Osteoblast (primary cell): Measurements from ENCODE around the gene NCAPD2. TPM values are rescaled to one million over a fixed set of nuclear protein-coding genes. Genes with fewer than 3 reads are reported as not detected.

Experiments
- DNase-seq: peaks from one replicate; pipeline ENCODE4 v3.0.0; 2011; ENCODE audit warnings: low spot score, mixed read lengths; ENCODE audit not compliant: insufficient read length; ENCODE audit errors: missing footprints
- H2AFZ ChIP-seq: 2 replicates; pipeline ENCODE4 v1.6.0; 2011; ENCODE audit warnings: mild to moderate bottlenecking, low read length
- H3K27ac ChIP-seq: 2 replicates; pipeline ENCODE4 v1.5.1; 2011; ENCODE audit warnings: mild to moderate bottlenecking, low read depth, low read length, moderate library complexity
- H3K27me3 ChIP-seq: 2 replicates; pipeline ENCODE4 v1.6.0; 2012; ENCODE audit warnings: mild to moderate bottlenecking, control low read depth, inconsistent platforms, low read length, moderate library complexity; ENCODE audit not compliant: insufficient read depth
- H3K36me3 ChIP-seq: 2 replicates; pipeline ENCODE4 v1.5.1; 2011; ENCODE audit warnings: mild to moderate bottlenecking, low read length, control low read depth, moderate library complexity; ENCODE audit not compliant: insufficient read depth
- H3K4me1 ChIP-seq: 2 replicates; pipeline ENCODE4 v1.5.1; 2011; ENCODE audit warnings: mild to moderate bottlenecking, low read length, control low read depth, moderate library complexity; ENCODE audit not compliant: insufficient read depth
- H3K4me2 ChIP-seq: 2 replicates; pipeline ENCODE4 v1.6.0; 2011; ENCODE audit warnings: mild to moderate bottlenecking, low read length; ENCODE audit not compliant: insufficient read depth
- H3K4me3 ChIP-seq: fragments of 200-600 bp; sonication (generic); 3 replicates; pipeline ENCODE4 v1.5.1; 2012; ENCODE audit warnings: mild to moderate bottlenecking, low read length, inconsistent platforms; ENCODE audit not compliant: insufficient read depth
- H3K79me2 ChIP-seq: 2 replicates; pipeline ENCODE4 v1.6.0; 2012; ENCODE audit warnings: mild to moderate bottlenecking, low read length, control low read depth, inconsistent platforms; ENCODE audit not compliant: insufficient read depth
- H3K9me3 ChIP-seq: 2 replicates; pipeline ENCODE4 v1.5.1; 2011; ENCODE audit warnings: low read depth, low read length, control low read depth
- H4K20me1 ChIP-seq: 2 replicates; pipeline ENCODE4 v1.6.0; 2012; ENCODE audit warnings: mild to moderate bottlenecking, low read length, control low read depth; ENCODE audit not compliant: insufficient read depth
- total RNA-seq: library from RNA; depleted of rRNA; stranded (reverse); fragments of >200 nt; gene quantifications from 2 replicates; pipeline ENCODE4 v1.2.3, GENCODE V29; 2012
- TF ChIP-seq, protein P1 (sequence below): IDR thresholded peaks from 2 replicates; pipeline ENCODE4 v1.5.1; 2011; ENCODE audit warnings: mild to moderate bottlenecking, low read depth, low read length, moderate library complexity; ENCODE audit errors: extremely low read depth

NCAPD2 gene
- total RNA-seq, 1 donor: 21.0 TPM

DNA sequence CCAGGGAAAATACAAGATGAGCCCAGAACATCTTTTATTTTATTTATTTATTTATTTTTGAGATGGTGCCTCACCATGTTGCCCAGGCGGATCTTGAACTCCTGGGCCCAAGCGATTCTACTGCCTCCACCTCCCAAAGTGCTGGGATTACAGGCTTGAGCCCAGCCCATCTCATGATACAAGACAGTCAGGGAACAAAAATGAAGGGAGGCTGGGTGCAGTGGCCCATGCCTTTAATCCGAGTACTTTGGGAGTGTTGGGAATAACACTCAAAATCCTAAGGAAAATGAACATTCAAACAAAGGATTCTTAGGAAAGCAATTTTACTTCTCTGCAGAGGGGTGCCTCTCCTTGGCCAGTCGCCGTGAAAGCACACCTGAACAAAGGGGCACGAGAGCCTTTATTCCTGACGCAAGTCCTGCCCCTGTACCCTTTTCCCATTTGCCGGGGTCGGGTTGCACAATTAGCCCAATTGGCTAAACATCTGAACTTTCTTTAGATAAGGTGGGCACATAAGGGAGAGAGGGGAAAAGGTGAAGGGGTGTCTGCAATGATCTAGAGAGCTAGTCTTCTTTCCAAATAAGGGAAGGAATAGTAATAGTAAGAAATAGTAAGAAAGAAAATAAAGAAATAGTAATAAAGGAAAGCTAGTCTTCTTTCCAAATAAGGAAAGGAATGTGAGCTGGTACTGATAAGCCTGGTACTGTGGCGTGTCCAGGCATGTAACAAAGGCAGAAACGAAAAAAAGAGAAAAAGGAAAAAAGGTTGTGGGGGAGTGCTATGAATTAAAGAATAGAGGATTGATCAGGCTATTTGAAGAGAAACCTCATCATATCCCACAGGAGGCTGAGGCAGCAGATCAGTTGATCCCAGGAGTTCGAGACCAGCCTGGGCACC lies 13.4 kb downstream of the NCAPD2 start:
- Histone ChIP-seq H3K4me1 (peaks cover 8% of the 10 kb centered on the region), H3K4me2 (no peak overlapping the region), H4K20me1 (no peaks in the 10 kb centered on the region), H2AFZ (peak overlapping the region; percentile 66), H3K36me3 (peaks cover 43% of the 10 kb centered on the region), H3K4me3 (no peak overlapping the region), H3K27ac (peak overlapping the region; percentile 58), H3K27me3 (no peaks in the 10 kb centered on the region), H3K79me2 (peaks cover 53% of the 10 kb centered on the region), H3K9me3 (no peaks in the 10 kb centered on the region)
- peak; percentile 50 for DNase-seq
- TF ChIP-seq, protein P1, sequence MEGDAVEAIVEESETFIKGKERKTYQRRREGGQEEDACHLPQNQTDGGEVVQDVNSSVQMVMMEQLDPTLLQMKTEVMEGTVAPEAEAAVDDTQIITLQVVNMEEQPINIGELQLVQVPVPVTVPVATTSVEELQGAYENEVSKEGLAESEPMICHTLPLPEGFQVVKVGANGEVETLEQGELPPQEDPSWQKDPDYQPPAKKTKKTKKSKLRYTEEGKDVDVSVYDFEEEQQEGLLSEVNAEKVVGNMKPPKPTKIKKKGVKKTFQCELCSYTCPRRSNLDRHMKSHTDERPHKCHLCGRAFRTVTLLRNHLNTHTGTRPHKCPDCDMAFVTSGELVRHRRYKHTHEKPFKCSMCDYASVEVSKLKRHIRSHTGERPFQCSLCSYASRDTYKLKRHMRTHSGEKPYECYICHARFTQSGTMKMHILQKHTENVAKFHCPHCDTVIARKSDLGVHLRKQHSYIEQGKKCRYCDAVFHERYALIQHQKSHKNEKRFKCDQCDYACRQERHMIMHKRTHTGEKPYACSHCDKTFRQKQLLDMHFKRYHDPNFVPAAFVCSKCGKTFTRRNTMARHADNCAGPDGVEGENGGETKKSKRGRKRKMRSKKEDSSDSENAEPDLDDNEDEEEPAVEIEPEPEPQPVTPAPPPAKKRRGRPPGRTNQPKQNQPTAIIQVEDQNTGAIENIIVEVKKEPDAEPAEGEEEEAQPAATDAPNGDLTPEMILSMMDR: no peak

DNA sequence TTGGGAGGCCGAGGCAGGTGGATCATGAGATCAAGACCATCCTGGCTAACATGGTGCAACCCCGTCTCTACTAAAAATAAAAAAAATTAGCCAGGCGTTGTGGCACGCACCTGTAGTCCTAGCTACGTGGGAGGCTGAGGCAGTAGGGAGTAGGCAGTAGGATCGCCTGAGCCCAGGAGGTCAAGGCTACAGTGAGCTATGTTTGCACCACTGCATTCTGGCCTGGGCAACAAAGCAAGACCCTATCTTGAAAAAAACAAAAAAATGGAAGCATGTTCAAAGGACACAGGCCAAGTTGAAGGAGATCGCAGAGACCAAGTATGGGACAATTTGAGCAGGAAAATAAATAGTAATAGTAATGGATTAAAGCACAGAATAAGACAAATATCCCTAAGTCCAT lies 14.2 kb downstream of the NCAPD2 start:
- no peaks in the 10 kb centered on the region for H4K20me1 ChIP-seq
- no peak overlapping the region for H3K4me3 ChIP-seq
- TF ChIP-seq, protein P1: no peak
- H3K79me2 ChIP-seq: peaks cover 47% of the 10 kb centered on the region
- peak overlapping the region; percentile 58 for H3K27ac ChIP-seq
- H2AFZ ChIP-seq: no peak overlapping the region
- no peak for DNase-seq
- no peak overlapping the region for H3K4me2 ChIP-seq
- H3K36me3 ChIP-seq: peaks cover 44% of the 10 kb centered on the region
- no peaks in the 10 kb centered on the region for H3K27me3 ChIP-seq
- H3K4me1 ChIP-seq: peaks cover 8% of the 10 kb centered on the region
- no peaks in the 10 kb centered on the region for H3K9me3 ChIP-seq

DNA sequence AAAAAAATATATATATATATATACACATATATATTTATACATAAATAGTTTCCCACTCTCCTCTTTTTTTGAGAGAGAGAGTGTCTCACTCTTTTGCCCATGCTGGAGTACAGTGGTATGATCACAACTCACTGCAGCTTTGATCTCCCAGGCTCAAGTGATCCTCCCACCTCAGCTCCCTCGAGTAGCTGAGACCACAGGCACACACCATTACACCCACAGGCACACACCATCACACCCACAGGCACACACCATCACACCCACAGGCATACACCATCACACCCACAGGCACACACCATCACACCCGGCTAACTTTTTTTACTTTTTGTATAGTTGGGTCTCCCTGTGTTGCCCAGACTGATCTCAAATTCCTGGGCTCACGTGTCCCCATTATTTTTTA lies 26.3 kb downstream of the NCAPD2 start:
- no peaks in the 10 kb centered on the region for H3K27me3 ChIP-seq
- H4K20me1 ChIP-seq: no peaks in the 10 kb centered on the region
- no peak overlapping the region for H3K4me3 ChIP-seq
- no peaks in the 10 kb centered on the region for H3K79me2 ChIP-seq
- H3K36me3 ChIP-seq: peaks cover 83% of the 10 kb centered on the region
- H3K4me2 ChIP-seq: no peak overlapping the region
- TF ChIP-seq, protein P1: no peak
- H2AFZ ChIP-seq: no peak overlapping the region
- H3K9me3 ChIP-seq: no peaks in the 10 kb centered on the region
- H3K4me1 ChIP-seq: no peaks in the 10 kb centered on the region
- no peak overlapping the region for H3K27ac ChIP-seq
- DNase-seq: no peak

DNA sequence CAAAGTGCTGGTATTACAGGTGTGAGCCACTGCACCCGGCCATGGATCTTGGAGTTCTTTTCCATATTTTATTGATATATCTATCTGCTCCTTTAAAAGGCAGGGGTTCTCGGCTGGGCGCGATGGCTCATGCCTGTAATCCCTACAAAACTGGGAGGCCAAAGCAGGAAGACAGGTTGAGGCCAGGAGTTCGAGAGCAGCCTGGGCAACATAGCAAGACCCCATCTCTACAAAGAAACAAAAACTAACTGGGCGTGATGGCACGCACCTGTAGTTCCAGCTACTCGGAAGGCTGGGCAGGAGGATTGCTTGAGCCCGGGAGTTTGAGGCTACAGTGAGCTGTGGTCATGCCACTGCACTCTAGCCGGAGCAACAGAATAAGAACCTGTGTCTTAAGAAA lies 28.3 kb downstream of the NCAPD2 start:
- no peak overlapping the region for H2AFZ ChIP-seq
- no peaks in the 10 kb centered on the region for H3K79me2 ChIP-seq
- no peaks in the 10 kb centered on the region for H3K4me1 ChIP-seq
- no peak overlapping the region for H3K4me2 ChIP-seq
- no peak for DNase-seq
- no peak overlapping the region for H3K4me3 ChIP-seq
- H3K9me3 ChIP-seq: no peaks in the 10 kb centered on the region
- H3K27ac ChIP-seq: no peak overlapping the region
- no peaks in the 10 kb centered on the region for H4K20me1 ChIP-seq
- TF ChIP-seq, protein P1: no peak
- peaks cover 88% of the 10 kb centered on the region for H3K36me3 ChIP-seq
- no peaks in the 10 kb centered on the region for H3K27me3 ChIP-seq
